22Rv1 (cell line): ENCODE data around the gene PDE4B.

Source experiments
- H3K27ac ChIP-seq: fragments of 450-650 bp; 2 replicates; pipeline ENCODE4 v1.5.1; 2017
- CTCF ChIP-seq: fragments of 450-650 bp; IDR thresholded peaks from 2 replicates; pipeline ENCODE4 v1.5.1; 2017; ENCODE audit warnings: mild to moderate bottlenecking
- ZFX ChIP-seq: fragments of 450-650 bp; IDR thresholded peaks from 2 replicates; pipeline ENCODE4 v1.6.1; 2017; ENCODE audit warnings: antibody characterized with exemption, borderline replicate concordance

The PDE4B gene

DNA sequence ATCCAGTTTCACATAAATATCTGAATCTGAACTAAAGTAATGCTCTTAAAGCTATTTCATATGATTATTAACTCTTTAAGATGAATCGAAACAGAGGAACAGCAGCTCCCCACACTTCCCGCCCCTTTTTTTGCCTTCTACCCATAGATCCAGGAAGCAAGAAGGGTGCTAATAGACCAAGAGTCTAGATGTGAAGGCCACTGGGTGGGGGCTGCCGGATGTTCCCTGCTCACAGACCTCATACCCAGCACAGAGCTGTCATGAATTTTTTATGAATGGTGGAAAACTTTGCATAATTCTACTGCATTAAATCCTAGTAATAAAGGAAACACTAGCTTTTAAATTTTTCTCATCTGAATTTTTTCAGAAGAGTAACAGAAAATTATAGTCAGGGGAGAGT is 457.4 kb downstream of the PDE4B start:
- H3K27ac ChIP-seq, result no peak overlapping the region
- TF ChIP-seq CTCF, result no peak
- TF ChIP-seq ZFX, result no peak

DNA sequence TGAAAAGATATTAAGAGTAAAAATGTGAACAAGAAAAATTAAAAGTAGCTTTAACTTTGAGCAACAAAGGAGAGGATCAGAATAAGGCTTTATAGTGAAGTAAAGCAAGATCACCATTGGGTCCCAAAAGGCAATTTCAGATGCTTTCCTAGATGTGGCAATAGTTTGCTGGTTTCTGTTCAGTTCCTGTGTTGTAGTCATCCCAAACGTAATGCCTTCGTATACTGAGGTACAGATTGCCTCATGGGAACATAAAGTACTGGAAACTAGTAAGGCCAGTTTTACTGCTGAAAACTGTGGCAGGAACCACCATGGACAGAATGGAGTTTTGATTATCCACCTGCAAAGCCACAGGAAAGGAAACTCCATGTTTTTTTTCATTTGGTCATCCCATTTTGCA is 457.8 kb downstream of the PDE4B start:
- no peak for TF ChIP-seq CTCF
- TF ChIP-seq ZFX, result no peak
- H3K27ac ChIP-seq, result no peak overlapping the region

DNA sequence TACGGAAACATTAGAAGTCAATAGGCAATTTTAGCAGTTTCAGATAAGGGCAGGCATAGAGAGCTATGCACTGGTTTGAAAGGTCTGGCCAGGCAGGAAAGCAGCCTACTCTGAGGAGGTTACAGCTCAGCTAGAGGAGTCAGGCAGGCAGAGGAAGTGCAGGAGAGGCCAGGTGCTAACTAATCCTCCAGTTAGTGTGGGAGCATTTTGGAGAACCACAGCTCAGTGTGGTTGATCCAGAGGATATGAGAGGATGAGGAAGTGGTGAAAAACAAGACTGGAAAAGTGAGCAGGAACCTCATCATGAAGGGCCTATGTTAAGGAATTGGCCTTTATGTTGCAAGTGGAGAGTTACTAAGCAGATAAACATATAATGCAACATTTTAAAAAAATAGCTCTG is 458.9 kb downstream of the PDE4B start:
- no peak for TF ChIP-seq CTCF
- TF ChIP-seq ZFX, result no peak
- H3K27ac ChIP-seq, result no peak overlapping the region

- no peak overlapping the region for H3K27ac ChIP-seq
Measured at GRCh38 chr1:66253330-66253921, 460.7 kb downstream of the PDE4B start.

DNA sequence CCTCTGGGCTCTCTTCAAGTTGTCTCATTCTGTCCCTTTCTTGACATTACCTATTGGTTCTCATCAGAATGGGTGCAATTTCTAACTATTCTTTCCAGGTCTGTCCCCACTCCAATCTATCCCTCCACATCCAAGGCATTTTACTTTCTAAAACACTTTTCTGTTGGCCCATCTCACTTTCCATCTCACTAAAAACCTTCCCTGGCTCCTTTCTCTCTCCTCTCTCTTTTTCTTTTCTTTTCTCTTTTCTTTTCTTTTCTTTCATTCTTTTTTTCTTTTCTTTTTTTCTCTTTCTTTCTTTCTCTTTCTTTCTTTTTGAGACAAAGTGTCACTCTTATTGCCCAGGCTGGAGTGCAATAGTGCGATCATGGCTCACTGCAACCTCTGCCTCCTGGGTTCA is 462.1 kb downstream of the PDE4B start:
- no peak overlapping the region for H3K27ac ChIP-seq
- no peak for TF ChIP-seq CTCF
- no peak for TF ChIP-seq ZFX

More at GRCh38 chr1:66253330-66253921, 460.7 kb downstream of the PDE4B start:
- TF ChIP-seq ZFX (no peak), CTCF (peak; percentile 87)

DNA sequence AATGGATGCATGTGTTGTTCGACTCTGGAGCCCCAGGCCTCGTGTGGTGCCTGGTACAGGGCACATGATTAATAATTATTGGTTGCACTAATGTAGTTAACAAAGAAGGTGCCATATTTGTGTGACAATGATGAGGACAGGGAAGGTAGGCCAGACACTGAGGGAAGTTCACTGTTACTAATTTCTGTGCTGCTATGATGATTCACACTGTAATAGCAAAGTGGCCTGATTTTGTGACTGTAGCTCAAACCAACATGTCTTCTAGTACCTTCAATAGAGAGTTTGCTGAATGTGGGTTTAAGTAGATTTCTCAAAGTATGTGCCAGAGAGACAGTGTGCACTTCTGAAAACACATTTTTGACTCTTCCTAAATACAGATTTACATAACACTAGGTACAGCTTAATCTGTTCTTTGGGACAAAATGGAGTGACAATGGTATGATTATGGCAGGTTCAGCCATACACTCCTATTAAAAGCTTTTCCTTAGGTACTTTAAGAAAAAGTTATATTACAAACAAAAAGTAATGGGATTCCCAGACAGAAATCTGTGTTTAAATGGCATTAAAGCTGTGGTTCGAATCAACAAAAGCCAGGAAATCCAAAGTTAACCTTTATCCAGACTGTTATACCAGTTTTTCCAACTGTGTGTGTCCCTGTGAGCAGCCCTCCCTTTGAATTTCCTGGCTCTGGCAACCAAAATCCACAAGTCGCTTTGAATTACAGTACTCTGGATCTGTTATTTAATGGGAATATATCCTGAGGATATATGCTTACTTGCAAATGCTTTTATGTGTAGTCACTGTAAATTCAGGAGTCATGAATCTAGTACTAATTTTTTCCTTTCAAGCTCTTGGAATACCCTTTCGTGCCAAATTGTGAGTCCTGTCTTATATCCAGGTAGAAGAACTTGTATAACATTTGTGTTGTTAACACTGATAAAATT is 464.2 kb downstream of the PDE4B start:
- no peak for TF ChIP-seq CTCF
- TF ChIP-seq ZFX, result no peak
- H3K27ac ChIP-seq, result no peak overlapping the region
